Measurements from ENCODE around the gene FAR2.

FAR2 gene

GRCh38 chr12:29208060-29208459 lies 59.0 kb downstream of the FAR2 start:
- no peak for DNase-seq

- DNase-seq = no peak
Measured at GRCh38 chr12:29208936-29209701, 60.0 kb downstream of the FAR2 start.

GRCh38 chr12:29211696-29212095 lies 62.6 kb downstream of the FAR2 start:
- no peak for DNase-seq

GRCh38 chr12:29212682-29213403 lies 63.8 kb downstream of the FAR2 start:
- DNase-seq = no peak

GRCh38 chr12:29216266-29216665 lies 67.2 kb downstream of the FAR2 start:
- DNase-seq = no peak

GRCh38 chr12:29216797-29217575 lies 67.9 kb downstream of the FAR2 start:
- DNase-seq = no peak

GRCh38 chr12:29220632-29221336 lies 71.7 kb downstream of the FAR2 start:
- no peak for DNase-seq

- no peak for DNase-seq
Measured at GRCh38 chr12:29222200-29222599, 73.1 kb downstream of the FAR2 start.

GRCh38 chr12:29223426-29223825 lies 74.3 kb downstream of the FAR2 start:
- no peak for DNase-seq

- DNase-seq = no peak
Measured at GRCh38 chr12:29223956-29224543, 75.0 kb downstream of the FAR2 start.

GRCh38 chr12:29224572-29224971 lies 75.5 kb downstream of the FAR2 start:
- no peak for DNase-seq

- no peak for DNase-seq
Measured at GRCh38 chr12:29225834-29226233, 76.8 kb downstream of the FAR2 start.

GRCh38 chr12:29226616-29227015 lies 77.5 kb downstream of the FAR2 start:
- no peak for DNase-seq

- no peak for DNase-seq
Measured at GRCh38 chr12:29228474-29229157, 79.5 kb downstream of the FAR2 start.

GRCh38 chr12:29229158-29229505 lies 80.1 kb downstream of the FAR2 start:
- no peak for DNase-seq

- no peak for DNase-seq
Measured at GRCh38 chr12:29229937-29230336, 80.9 kb downstream of the FAR2 start.

GRCh38 chr12:29230800-29231560 lies 81.9 kb downstream of the FAR2 start:
- DNase-seq = no peak

GRCh38 chr12:29232086-29232485 lies 83.0 kb downstream of the FAR2 start:
- DNase-seq = no peak

GRCh38 chr12:29234552-29234951 lies 85.5 kb downstream of the FAR2 start:
- DNase-seq = no peak

- no peak for DNase-seq
Measured at GRCh38 chr12:29234965-29235626, 86.0 kb downstream of the FAR2 start.

- no peak for DNase-seq
Measured at GRCh38 chr12:29238822-29239291, 89.8 kb downstream of the FAR2 start.

Data from T1000 (cell line).